Colonic mucosa (tissue), 4 donors: Measurements from ENCODE around the gene DNAH17. TPM values are rescaled to one million over a fixed set of nuclear protein-coding genes. Genes with fewer than 3 reads are reported as not detected.

Experiments used
- DNase-seq: peaks from one replicate; pipeline ENCODE4 v3.0.0-alpha.2; 2020
- H3K27ac ChIP-seq: fragments of 200-600 bp; one replicate; pipeline ENCODE4 v1.8.0; 2021
- H3K27me3 ChIP-seq: fragments of 200-600 bp; one replicate; pipeline ENCODE4 v1.8.0; 2021
- H3K36me3 ChIP-seq: fragments of 200-600 bp; one replicate; pipeline ENCODE4 v1.8.0; 2021
- H3K4me1 ChIP-seq: fragments of 200-600 bp; one replicate; pipeline ENCODE4 v1.8.0; 2021; ENCODE audit warnings: mild to moderate bottlenecking
- H3K4me3 ChIP-seq: fragments of 200-600 bp; one replicate; pipeline ENCODE4 v1.8.0; 2021
- H3K9ac ChIP-seq, 2 donors: one replicate each; pipeline ENCODE4 v1.7.0; 2013; ENCODE audit warnings: control low read depth in 2 of 2, low read depth in 2 of 2, low read length in 2 of 2
- H3K9me3 ChIP-seq: fragments of 200-600 bp; one replicate; pipeline ENCODE4 v1.8.0; 2021
- intact Hi-C: fragments of 100-400 bp; cut with DNase I; formaldehyde crosslinking; loops from one replicate; pipeline ENCODE4 v1.14.1; 2022
- total RNA-seq, 2 donors: library from RNA; stranded (reverse); fragmentation: NEBNext Ultra II Directional in 1 of 2; extraction: Animal tissue kit (Norgen Biotek cat#: 25700) in 1 of 2; gene quantifications; one replicate each; pipeline ENCODE4 v1.2.1, GENCODE V29; 2021
- TF ChIP-seq, protein P1 (sequence below): fragments of 200-600 bp; IDR thresholded peaks from one replicate; pipeline ENCODE4 v1.8.0; 2022; ENCODE audit warnings: antibody characterized with exemption, mild to moderate bottlenecking
- donor health status: healthy.
- donor health status: DM: no; HTN: no; CAD: no.
- donor health status: DM: no; HTN: no; CAD: no.

The DNAH17 gene
- total RNA-seq, 2 donors from 2014 or later = 0.05 to 0.19 TPM

DNA sequence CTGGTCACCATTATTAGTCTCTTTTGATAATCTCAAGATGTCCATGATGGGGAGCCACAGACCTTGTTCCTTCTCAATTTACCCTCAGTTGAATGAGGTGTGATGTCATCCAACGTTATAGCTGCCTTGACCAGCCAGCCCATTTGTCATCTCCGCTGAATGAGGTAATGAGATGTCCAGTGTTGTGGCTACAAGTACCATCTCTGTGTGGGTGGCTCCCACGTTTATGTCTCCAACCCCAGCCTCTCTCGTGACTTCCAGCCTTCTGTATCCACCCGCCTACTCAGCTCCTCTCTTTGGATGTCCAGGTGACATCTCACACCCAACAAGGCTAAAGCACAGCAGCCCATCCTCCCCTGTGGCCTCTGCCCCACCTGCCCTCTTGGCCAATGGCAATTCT, 18.2 kb downstream of the DNAH17 start:
- no peak for DNase-seq
- intact Hi-C loops = no loop called here
- H3K9ac ChIP-seq = no peak overlapping the region

DNA sequence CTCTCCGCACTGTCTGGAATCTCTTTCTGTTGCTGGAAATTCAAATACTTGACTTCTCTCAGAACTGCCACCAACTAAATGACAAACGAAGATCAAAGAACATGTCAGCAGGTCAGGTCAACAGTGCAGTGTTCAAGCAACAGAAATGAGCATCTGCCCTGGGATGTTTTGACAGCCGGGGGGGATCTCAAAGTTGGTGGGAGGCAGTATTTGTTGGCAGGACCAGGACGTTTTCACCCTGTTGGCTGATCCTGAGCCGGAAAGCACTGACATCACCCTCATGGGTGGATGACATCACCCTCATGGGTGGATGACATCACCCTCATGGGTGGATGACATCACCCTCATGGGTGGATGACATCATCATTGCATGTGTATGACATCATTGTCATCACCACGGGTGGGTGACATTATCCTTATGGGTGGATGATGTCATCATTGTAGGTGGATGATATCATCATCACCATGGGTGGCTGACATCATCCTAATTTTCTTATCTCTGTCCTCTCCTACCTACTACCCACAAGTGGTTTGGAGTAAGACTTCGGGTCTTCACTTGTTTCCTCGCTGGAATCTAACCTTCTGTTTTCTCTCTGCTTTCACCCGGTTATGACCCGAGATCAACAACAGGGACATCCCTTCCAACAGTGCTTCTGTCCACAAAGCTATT, 18.9 kb downstream of the DNAH17 start:
- intact Hi-C loops = no loop called here
- Histone ChIP-seq H3K36me3 (no peaks in the 10 kb centered on the region), H3K9ac (no peak overlapping the region), H3K4me3 (no peak overlapping the region), H3K27ac (no peak overlapping the region), H3K27me3 (no peaks in the 10 kb centered on the region), H3K9me3 (no peaks in the 10 kb centered on the region), H3K4me1 (no peaks in the 10 kb centered on the region)
- TF ChIP-seq, protein P1, sequence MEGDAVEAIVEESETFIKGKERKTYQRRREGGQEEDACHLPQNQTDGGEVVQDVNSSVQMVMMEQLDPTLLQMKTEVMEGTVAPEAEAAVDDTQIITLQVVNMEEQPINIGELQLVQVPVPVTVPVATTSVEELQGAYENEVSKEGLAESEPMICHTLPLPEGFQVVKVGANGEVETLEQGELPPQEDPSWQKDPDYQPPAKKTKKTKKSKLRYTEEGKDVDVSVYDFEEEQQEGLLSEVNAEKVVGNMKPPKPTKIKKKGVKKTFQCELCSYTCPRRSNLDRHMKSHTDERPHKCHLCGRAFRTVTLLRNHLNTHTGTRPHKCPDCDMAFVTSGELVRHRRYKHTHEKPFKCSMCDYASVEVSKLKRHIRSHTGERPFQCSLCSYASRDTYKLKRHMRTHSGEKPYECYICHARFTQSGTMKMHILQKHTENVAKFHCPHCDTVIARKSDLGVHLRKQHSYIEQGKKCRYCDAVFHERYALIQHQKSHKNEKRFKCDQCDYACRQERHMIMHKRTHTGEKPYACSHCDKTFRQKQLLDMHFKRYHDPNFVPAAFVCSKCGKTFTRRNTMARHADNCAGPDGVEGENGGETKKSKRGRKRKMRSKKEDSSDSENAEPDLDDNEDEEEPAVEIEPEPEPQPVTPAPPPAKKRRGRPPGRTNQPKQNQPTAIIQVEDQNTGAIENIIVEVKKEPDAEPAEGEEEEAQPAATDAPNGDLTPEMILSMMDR = no peak
- no peak for DNase-seq

More for the DNA sequence above, 18.2 kb downstream of the DNAH17 start:
- Histone ChIP-seq H3K9me3 (no peaks in the 10 kb centered on the region), H3K4me1 (no peaks in the 10 kb centered on the region), H3K36me3 (no peaks in the 10 kb centered on the region), H3K4me3 (no peak overlapping the region), H3K27ac (no peak overlapping the region), H3K27me3 (no peaks in the 10 kb centered on the region)
- TF ChIP-seq, protein P1 = no peak

DNA sequence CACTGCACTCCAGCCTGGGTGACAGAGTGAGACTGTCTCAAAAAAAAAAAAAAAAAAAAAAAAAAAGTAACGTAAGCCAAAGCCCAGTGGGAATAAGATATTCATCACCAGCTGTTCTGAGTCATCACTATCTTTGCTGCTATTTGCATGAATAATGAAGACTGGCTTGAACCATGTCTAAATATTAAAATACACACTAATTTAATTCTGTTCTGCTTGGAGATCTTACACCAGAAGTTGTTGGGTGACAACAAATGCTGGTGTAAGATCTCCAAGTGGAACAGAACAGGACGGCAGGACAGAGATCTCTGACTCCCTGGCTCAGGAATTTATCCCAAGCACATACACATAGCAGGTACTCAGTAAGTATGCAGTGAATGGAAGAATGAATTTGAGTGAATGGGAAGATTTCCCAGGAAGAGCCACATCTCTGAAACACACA, 19.6 kb downstream of the DNAH17 start:
- Histone ChIP-seq H3K36me3 (no peaks in the 10 kb centered on the region), H3K4me1 (no peaks in the 10 kb centered on the region), H3K4me3 (no peak overlapping the region), H3K27ac (no peak overlapping the region), H3K9ac (no peak overlapping the region), H3K27me3 (no peaks in the 10 kb centered on the region), H3K9me3 (no peaks in the 10 kb centered on the region)
- DNase-seq = no peak
- TF ChIP-seq, protein P1 = no peak
- intact Hi-C loops = no loop called here

DNA sequence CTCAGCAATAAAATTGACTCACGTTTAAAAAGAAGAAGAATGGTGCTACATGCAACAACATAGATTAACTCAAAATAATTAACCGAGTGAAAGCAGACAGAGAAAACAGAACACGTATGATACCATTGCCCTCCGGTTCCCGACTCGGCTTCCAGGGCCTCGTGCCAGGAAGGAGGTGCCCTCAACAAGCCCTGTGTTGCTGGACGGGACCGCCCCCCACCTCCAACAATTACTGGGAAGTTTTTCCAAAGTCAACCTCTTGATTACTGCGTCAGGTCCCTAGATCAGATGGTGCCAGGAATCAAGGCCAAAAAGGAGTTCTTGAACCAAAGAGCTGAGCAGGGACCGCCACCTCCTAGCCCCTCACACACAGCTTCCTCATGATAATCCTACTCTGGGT, 20.4 kb downstream of the DNAH17 start:
- intact Hi-C loops = no loop called here
- no peak overlapping the region for H3K4me3 ChIP-seq
- H3K9me3 ChIP-seq = no peaks in the 10 kb centered on the region
- no peak overlapping the region for H3K9ac ChIP-seq
- TF ChIP-seq, protein P1 = no peak
- H3K27ac ChIP-seq = no peak overlapping the region
- no peak for DNase-seq
- H3K36me3 ChIP-seq = no peaks in the 10 kb centered on the region
- H3K4me1 ChIP-seq = no peaks in the 10 kb centered on the region
- no peaks in the 10 kb centered on the region for H3K27me3 ChIP-seq

DNA sequence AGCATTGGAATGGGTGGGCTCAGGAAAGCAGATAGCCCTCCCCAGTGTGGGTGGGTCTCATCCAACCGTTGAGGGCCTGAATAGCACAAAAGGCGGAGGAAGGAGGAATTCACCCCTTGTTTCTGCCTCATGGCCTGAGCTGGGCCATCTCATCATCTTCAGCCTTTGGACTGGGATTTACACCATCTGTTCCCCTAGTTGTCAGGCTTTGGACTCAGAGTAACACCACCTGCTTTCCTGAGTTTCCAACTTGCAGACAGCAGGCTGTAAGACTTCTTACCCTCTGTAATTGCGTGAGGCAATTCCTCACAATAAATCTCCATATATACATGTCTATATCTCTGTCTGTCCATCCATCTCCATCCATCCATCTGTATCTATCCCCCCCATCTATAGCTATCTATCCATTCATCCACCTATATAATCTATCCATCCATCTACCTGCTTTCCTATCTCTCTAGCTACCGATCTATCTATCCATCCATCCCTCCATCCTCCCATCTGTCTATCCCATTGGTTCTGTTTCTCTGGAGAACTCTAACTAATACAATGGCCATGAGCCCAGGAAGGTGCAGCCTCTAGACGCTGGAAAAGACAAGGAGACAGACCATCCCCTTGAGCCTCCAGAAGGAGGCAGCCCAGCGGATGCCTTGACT, 21.3 kb downstream of the DNAH17 start:
- Histone ChIP-seq H3K4me3 (no peak overlapping the region), H3K27me3 (no peaks in the 10 kb centered on the region), H3K4me1 (no peaks in the 10 kb centered on the region), H3K27ac (no peak overlapping the region), H3K9ac (no peak overlapping the region), H3K9me3 (no peaks in the 10 kb centered on the region), H3K36me3 (no peaks in the 10 kb centered on the region)
- TF ChIP-seq, protein P1 = no peak
- intact Hi-C loops = no loop called here
- no peak for DNase-seq
